Measurements from ENCODE around the gene NUP43.
"Not testable (repeated sequence)": the region's sequence is repeated elsewhere in the genome, so short reads cannot be mapped to it uniquely, and the experiment has no call there.

NUP43 gene

GRCh38 chr6:149749594-149750135, 3.3 kb upstream of the NUP43 start, which contains the start of gene PCMT1:
Gene PCMT1 (plus strand): TSS chr6:149749741. CDS start chr6:149749902, 161 bp downstream.
- H4K20me1 ChIP-seq (ENCODE audit: low read depth, low read length) = peaks cover 21% of the 10 kb centered on the region
- peaks cover 12% of the 10 kb centered on the region for H3F3A ChIP-seq (ENCODE audit: insufficient read depth)
- H3K9me2 ChIP-seq (replicated peaks; ENCODE audit: insufficient read depth, low read length) = no peaks in the 10 kb centered on the region
- H3K36me3 ChIP-seq (ENCODE audit: low read length) = 0 out of 2 replicates have a peak, but pooled peaks cover 6% of the 10 kb centered on the region
- H3K9me3 ChIP-seq (ENCODE audit: insufficient read depth, low read length) = no peaks in the 10 kb centered on the region
- H3K4me2 ChIP-seq (ENCODE audit: low read depth, low read length, poor library complexity, severe bottlenecking) = peak within 1 kb of the TSS; percentile 99
- peak within 1 kb of the TSS; percentile 96 for H3K4me3 ChIP-seq (ENCODE audit: insufficient read depth, low read length, poor library complexity, severe bottlenecking)
- peak within 1 kb of the TSS; percentile 42 for H2AFZ ChIP-seq (ENCODE audit: low read depth, low read length, severe bottlenecking)
- peaks cover 66% of the 10 kb centered on the region for H3K79me2 ChIP-seq (ENCODE audit: insufficient read depth, low read length)
- H3K27ac ChIP-seq (ENCODE audit: low read depth, low read length) = peak within 1 kb of the TSS; percentile 69
- TF ChIP-seq CTCF (IDR thresholded peaks at IDR 0.05; ENCODE audit: insufficient read depth, low read length, poor library complexity, severe bottlenecking) (no peak), EZH2phosphoT487 (conservative IDR thresholded peaks at IDR 0.05; ENCODE audit: low read length) (no peak)
- H3K27me3 ChIP-seq (ENCODE audit: low read length) = no peaks in the 10 kb centered on the region
- peak within 1 kb of the TSS; percentile 95 for H3K9ac ChIP-seq (ENCODE audit: low read length)

- Histone ChIP-seq H4K20me1 (ENCODE audit: low read depth, low read length) (peaks cover 16% of the 10 kb centered on the region), H3K4me3 (ENCODE audit: insufficient read depth, low read length, poor library complexity, severe bottlenecking) (peak overlapping the region; percentile 96), H3K4me2 (ENCODE audit: low read depth, low read length, poor library complexity, severe bottlenecking) (peak overlapping the region; percentile 57), H3K27ac (ENCODE audit: low read depth, low read length) (peak overlapping the region; percentile 69), H3K9ac (ENCODE audit: low read length) (peak overlapping the region; percentile 95), H2AFZ (ENCODE audit: low read depth, low read length, severe bottlenecking) (peak overlapping the region; percentile 42), H3K79me2 (ENCODE audit: insufficient read depth, low read length) (peaks cover 66% of the 10 kb centered on the region), H3F3A (ENCODE audit: insufficient read depth) (peaks cover 12% of the 10 kb centered on the region)
- not testable (repeated sequence) for H3K27me3 ChIP-seq (ENCODE audit: low read length); H3K9me2 ChIP-seq (replicated peaks; ENCODE audit: insufficient read depth, low read length); H3K9me3 ChIP-seq (ENCODE audit: insufficient read depth, low read length); H3K36me3 ChIP-seq (ENCODE audit: low read length)
Measured at GRCh38 chr6:149749082-149749593, 2.8 kb upstream of the NUP43 start.

GRCh38 chr6:149745252-149745651, 1.1 kb downstream of the NUP43 start:
- not testable (repeated sequence) for H3K27ac ChIP-seq (ENCODE audit: low read depth, low read length); H4K20me1 ChIP-seq (ENCODE audit: low read depth, low read length); H3K9me3 ChIP-seq (ENCODE audit: insufficient read depth, low read length); H3K9me2 ChIP-seq (replicated peaks; ENCODE audit: insufficient read depth, low read length); H3K36me3 ChIP-seq (ENCODE audit: low read length); H2AFZ ChIP-seq (ENCODE audit: low read depth, low read length, severe bottlenecking); H3K27me3 ChIP-seq (ENCODE audit: low read length); H3F3A ChIP-seq (ENCODE audit: insufficient read depth)
- Histone ChIP-seq H3K4me2 (ENCODE audit: low read depth, low read length, poor library complexity, severe bottlenecking) (peak overlapping the region; percentile 78), H3K79me2 (ENCODE audit: insufficient read depth, low read length) (peaks cover 32% of the 10 kb centered on the region), H3K4me3 (ENCODE audit: insufficient read depth, low read length, poor library complexity, severe bottlenecking) (peak overlapping the region; percentile 84), H3K9ac (ENCODE audit: low read length) (peak overlapping the region; percentile 82)

GRCh38 chr6:149734915-149735314, 11.4 kb downstream of the NUP43 start:
- no peaks in the 10 kb centered on the region for H4K20me1 ChIP-seq (ENCODE audit: low read depth, low read length)
- no peaks in the 10 kb centered on the region for H3K9me2 ChIP-seq (replicated peaks; ENCODE audit: insufficient read depth, low read length)
- no peak for TF ChIP-seq CTCF (IDR thresholded peaks at IDR 0.05; ENCODE audit: insufficient read depth, low read length, poor library complexity, severe bottlenecking)
- TF ChIP-seq EZH2phosphoT487 (conservative IDR thresholded peaks at IDR 0.05; ENCODE audit: low read length) = no peak
- no peaks in the 10 kb centered on the region for H3K27me3 ChIP-seq (ENCODE audit: low read length)
- H3K36me3 ChIP-seq (ENCODE audit: low read length) = peaks cover 20% of the 10 kb centered on the region; the same call in 1 of the 2 replicates
- no peaks in the 10 kb centered on the region; the same call in 1 of the 2 replicates for H3F3A ChIP-seq (ENCODE audit: insufficient read depth)
- no peak overlapping the region for H2AFZ ChIP-seq (ENCODE audit: low read depth, low read length, severe bottlenecking)
- H3K27ac ChIP-seq (ENCODE audit: low read depth, low read length) = no peak overlapping the region
- no peak overlapping the region for H3K9ac ChIP-seq (ENCODE audit: low read length)
- H3K79me2 ChIP-seq (ENCODE audit: insufficient read depth, low read length) = no peaks in the 10 kb centered on the region
- H3K4me3 ChIP-seq (ENCODE audit: insufficient read depth, low read length, poor library complexity, severe bottlenecking) = no peak overlapping the region
- no peaks in the 10 kb centered on the region for H3K9me3 ChIP-seq (ENCODE audit: insufficient read depth, low read length)
- no peak overlapping the region for H3K4me2 ChIP-seq (ENCODE audit: low read depth, low read length, poor library complexity, severe bottlenecking)

Measured in SU-DHL-6 (cell line).